Cardiac muscle cell (in vitro differentiated cells and primary cell): ENCODE results near the gene PDE8A. TPM values are rescaled to one million over a fixed set of nuclear protein-coding genes. Genes with fewer than 3 reads are reported as not detected.

Experiments
- DNase-seq, 2 donors: peaks; one replicate each; pipeline versions ENCODE4 v3.0.0 to v3.0.0-alpha.2; 2010 to 2017; ENCODE audit warnings: low read depth in 1 of 2, low spot score in 1 of 2
- H3K27ac ChIP-seq: fragments of 200-600 bp; sonication (generic); 2 replicates; pipeline ENCODE4 v1.5.1; 2016
- H3K27me3 ChIP-seq: fragments of 200-600 bp; sonication (generic); 2 replicates; pipeline ENCODE4 v1.6.0; 2016; ENCODE audit warnings: control low read depth
- H3K36me3 ChIP-seq: fragments of 200-600 bp; sonication (generic); 2 replicates; pipeline ENCODE4 v1.5.1; 2016; ENCODE audit warnings: control low read depth
- H3K4me1 ChIP-seq: fragments of 200-600 bp; sonication (generic); 2 replicates; pipeline ENCODE4 v1.8.1; 2017; ENCODE audit warnings: low read depth, mild to moderate bottlenecking, mixed run types
- H3K4me3 ChIP-seq: fragments of 200-600 bp; sonication (generic); 2 replicates; pipeline ENCODE4 v1.5.1; 2016; ENCODE audit warnings: mild to moderate bottlenecking
- H3K9me3 ChIP-seq: fragments of 200-600 bp; sonication (generic); 2 replicates; pipeline ENCODE4 v1.5.1; 2017; ENCODE audit warnings: low read depth, mild to moderate bottlenecking, control low read depth
- CTCF ChIP-seq: IDR thresholded peaks from 2 replicates; pipeline ENCODE4 v1.5.1; 2012; ENCODE audit warnings: low read depth, mild to moderate bottlenecking, low read length
- polyA plus RNA-seq: library from polyadenylated mRNA; unstranded; fragments of >200 nt; fragmentation: Nextera tagmentation; extraction: Ambion mirVana; gene quantifications from 2 replicates; pipeline ENCODE4 v1.2.1, GENCODE V29; 2016
- total RNA-seq: library from RNA; depleted of rRNA; stranded (reverse); fragments of >200 nt; gene quantifications from 2 replicates; pipeline ENCODE4 v1.2.3, GENCODE V29; 2016

The PDE8A gene
- total and polyA plus RNA-seq, 2 experiments from 2014 or later: 10.2 to 26.8 TPM

- TF ChIP-seq CTCF: no peak
- no peaks in the 10 kb centered on the region for H3K27me3 ChIP-seq
- no peak for DNase-seq
- no peaks in the 10 kb centered on the region for H3K4me1 ChIP-seq
- H3K36me3 ChIP-seq: no peaks in the 10 kb centered on the region
- H3K4me3 ChIP-seq: no peak overlapping the region
- H3K9me3 ChIP-seq: no peaks in the 10 kb centered on the region
- H3K27ac ChIP-seq: no peak overlapping the region
Observed at GRCh38 chr15:85063088-85063487, 81.4 kb downstream of the PDE8A start.

GRCh38 chr15:85063522-85064079 lies 81.9 kb downstream of the PDE8A start:
- no peak overlapping the region for H3K27ac ChIP-seq

GRCh38 chr15:85064710-85065109 lies 83.1 kb downstream of the PDE8A start:
- no peak overlapping the region for H3K4me3 ChIP-seq
- no peak for TF ChIP-seq CTCF
- no peak for DNase-seq
- no peaks in the 10 kb centered on the region for H3K27me3 ChIP-seq
- H3K27ac ChIP-seq: no peak overlapping the region
- no peaks in the 10 kb centered on the region for H3K9me3 ChIP-seq
- H3K36me3 ChIP-seq: no peaks in the 10 kb centered on the region
- no peaks in the 10 kb centered on the region for H3K4me1 ChIP-seq

More at GRCh38 chr15:85063522-85064079, 81.9 kb downstream of the PDE8A start:
- Histone ChIP-seq H3K4me3 (no peak overlapping the region), H3K9me3 (no peaks in the 10 kb centered on the region), H3K36me3 (no peaks in the 10 kb centered on the region), H3K4me1 (no peaks in the 10 kb centered on the region), H3K27me3 (no peaks in the 10 kb centered on the region)
- no peak for TF ChIP-seq CTCF
- DNase-seq: no peak

- Histone ChIP-seq H3K27ac (no peak overlapping the region), H3K4me3 (no peak overlapping the region), H3K4me1 (no peaks in the 10 kb centered on the region), H3K9me3 (no peaks in the 10 kb centered on the region), H3K27me3 (no peaks in the 10 kb centered on the region), H3K36me3 (no peaks in the 10 kb centered on the region)
- no peak for DNase-seq
- TF ChIP-seq CTCF: no peak
Observed at GRCh38 chr15:85071061-85071460, 89.4 kb downstream of the PDE8A start.

- DNase-seq: no peak
- no peaks in the 10 kb centered on the region for H3K4me1 ChIP-seq
- H3K36me3 ChIP-seq: no peaks in the 10 kb centered on the region
- no peak for TF ChIP-seq CTCF
- no peak overlapping the region for H3K27ac ChIP-seq
- no peaks in the 10 kb centered on the region for H3K27me3 ChIP-seq
- H3K9me3 ChIP-seq: no peaks in the 10 kb centered on the region
- no peak overlapping the region for H3K4me3 ChIP-seq
Observed at GRCh38 chr15:85071504-85071903, 89.8 kb downstream of the PDE8A start.
